Loucy (cell line): ENCODE measurements around the gene CTU2.
A peak's percentile ranks its signal among the peaks of the same experiment; 100 is the strongest.

Source experiments
- H2AFZ ChIP-seq: fragments of 200-600 bp; sonication (generic); 2 replicates; pipeline ENCODE4 v1.6.0; 2016; ENCODE audit warnings: antibody characterized with exemption, mild to moderate bottlenecking, low read length, moderate library complexity
- H3F3A ChIP-seq: fragments of 200-600 bp; 2 replicates; pipeline ENCODE4 v1.6.0; 2016; ENCODE audit warnings: antibody characterized with exemption, low read depth, mild to moderate bottlenecking
- H3K27me3 ChIP-seq: fragments of 200-600 bp; sonication (generic); 2 replicates; pipeline ENCODE4 v1.6.1; 2014; ENCODE audit warnings: low read length, mild to moderate bottlenecking; ENCODE audit not compliant: insufficient read depth, poor library complexity, severe bottlenecking
- H3K36me3 ChIP-seq: fragments of 200-600 bp; sonication (generic); 2 replicates; pipeline ENCODE4 v1.6.1; 2016; ENCODE audit warnings: low read length; ENCODE audit not compliant: insufficient read depth
- H3K4me1 ChIP-seq: fragments of 200-600 bp; sonication (generic); 2 replicates; pipeline ENCODE4 v1.5.1; 2014; ENCODE audit warnings: low read length, mild to moderate bottlenecking; ENCODE audit not compliant: insufficient read depth, poor library complexity, severe bottlenecking
- H3K4me2 ChIP-seq: fragments of 200-600 bp; sonication (generic); 2 replicates; pipeline ENCODE4 v1.6.0; 2014; ENCODE audit warnings: antibody characterized with exemption, low read length, low read depth, mild to moderate bottlenecking; ENCODE audit not compliant: poor library complexity, severe bottlenecking
- H3K4me3 ChIP-seq: fragments of 200-600 bp; sonication (generic); 2 replicates; pipeline ENCODE4 v1.5.1; 2014; ENCODE audit warnings: low read length, mild to moderate bottlenecking, mixed read lengths; ENCODE audit not compliant: poor library complexity, severe bottlenecking
- H3K79me2 ChIP-seq: fragments of 200-600 bp; sonication (generic); 2 replicates; pipeline ENCODE4 v1.6.1; 2014; ENCODE audit warnings: low read length; ENCODE audit not compliant: insufficient read depth
- H3K9ac ChIP-seq: fragments of 200-600 bp; sonication (generic); 2 replicates; pipeline ENCODE4 v1.6.0; 2014; ENCODE audit warnings: mild to moderate bottlenecking, low read depth, low read length, moderate library complexity; ENCODE audit not compliant: poor library complexity, severe bottlenecking
- H3K9me2 ChIP-seq: fragments of 200-600 bp; sonication (generic); replicated peaks from 2 replicates; pipeline ENCODE4 v1.6.1; 2016; ENCODE audit warnings: low read depth, low read length, mixed read lengths
- H3K9me3 ChIP-seq: fragments of 200-600 bp; sonication (generic); 2 replicates; pipeline ENCODE4 v1.6.1; 2014; ENCODE audit warnings: mild to moderate bottlenecking, antibody characterized with exemption, low read length, low read depth; ENCODE audit not compliant: insufficient read depth
- H4K20me1 ChIP-seq: fragments of 200-600 bp; sonication (generic); 2 replicates; pipeline ENCODE4 v1.6.0; 2014; ENCODE audit warnings: antibody characterized with exemption, low read length, mild to moderate bottlenecking; ENCODE audit not compliant: insufficient read depth, poor library complexity, severe bottlenecking
- CTCF ChIP-seq: fragments of 200-600 bp; sonication (generic); conservative IDR thresholded peaks from 2 replicates; pipeline ENCODE4 v1.5.1; 2014; ENCODE audit warnings: mild to moderate bottlenecking, antibody characterized with exemption, low read length
- EZH2phosphoT487 ChIP-seq: fragments of 200-600 bp; IDR thresholded peaks from 2 replicates; pipeline ENCODE4 v1.6.1; 2018; ENCODE audit warnings: antibody characterized with exemption, mild to moderate bottlenecking, moderate library complexity, borderline replicate concordance

The CTU2 gene

DNA sequence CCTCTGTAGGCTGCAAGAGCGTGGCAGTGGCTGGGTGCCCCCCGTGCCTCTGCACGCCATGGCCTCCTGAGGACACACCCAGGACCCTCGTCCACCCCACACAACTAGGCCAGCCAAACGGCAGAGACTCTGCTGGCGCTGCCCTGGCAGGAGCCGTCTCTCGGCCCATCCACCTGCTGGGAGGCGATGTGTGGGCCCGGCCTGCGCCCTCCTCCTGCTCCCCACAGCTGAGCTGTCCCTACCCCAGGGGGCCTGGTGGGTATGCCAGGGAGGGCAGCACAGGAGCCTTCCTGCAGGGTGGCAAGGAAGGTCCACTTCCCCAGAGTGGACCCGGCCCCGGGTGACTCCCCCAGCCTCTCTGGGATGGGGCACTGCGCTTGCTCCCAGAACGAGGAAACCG, 7.1 kb upstream of the CTU2 start:
- Histone ChIP-seq H3K4me2 (no peak overlapping the region), H3K4me3 (no peak overlapping the region), H4K20me1 (peaks cover 4% of the 10 kb centered on the region), H3K27me3 (no peaks in the 10 kb centered on the region), H3K9me3 (no peaks in the 10 kb centered on the region), H3F3A (no peaks in the 10 kb centered on the region), H3K36me3 (no peaks in the 10 kb centered on the region), H3K4me1 (peaks cover 30% of the 10 kb centered on the region), H3K9me2 (no peaks in the 10 kb centered on the region), H3K9ac (no peak overlapping the region), H3K79me2 (peaks cover 31% of the 10 kb centered on the region), H2AFZ (no peak overlapping the region)
- TF ChIP-seq CTCF (no peak), EZH2phosphoT487 (no peak)

DNA sequence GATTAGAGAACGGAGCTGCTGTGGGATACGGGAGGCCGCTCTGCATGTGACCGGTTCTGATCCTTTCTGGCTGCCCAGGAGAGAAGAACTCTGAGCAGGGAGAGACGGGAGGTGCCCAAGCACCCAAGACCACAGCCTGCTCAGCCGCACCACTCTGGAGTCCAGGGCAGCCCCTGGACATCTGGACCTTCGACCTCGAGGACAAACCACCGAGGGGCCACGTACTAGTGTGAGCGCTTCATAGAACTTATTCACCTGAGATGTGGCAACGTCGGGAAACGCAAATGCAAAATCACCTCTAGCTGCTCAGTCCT, 6.0 kb upstream of the CTU2 start:
- H2AFZ ChIP-seq: no peak overlapping the region
- no peaks in the 10 kb centered on the region for H3K36me3 ChIP-seq
- H4K20me1 ChIP-seq: peaks cover 4% of the 10 kb centered on the region
- no peaks in the 10 kb centered on the region for H3K27me3 ChIP-seq
- H3K9ac ChIP-seq: peak overlapping the region; percentile 52
- H3K9me3 ChIP-seq: no peaks in the 10 kb centered on the region
- no peaks in the 10 kb centered on the region for H3F3A ChIP-seq
- H3K79me2 ChIP-seq: peaks cover 41% of the 10 kb centered on the region
- peaks cover 34% of the 10 kb centered on the region for H3K4me1 ChIP-seq
- peak overlapping the region; percentile 97 for H3K4me2 ChIP-seq
- peak overlapping the region; percentile 76 for H3K4me3 ChIP-seq
- no peaks in the 10 kb centered on the region for H3K9me2 ChIP-seq
- TF ChIP-seq CTCF: no peak
- no peak for TF ChIP-seq EZH2phosphoT487

DNA sequence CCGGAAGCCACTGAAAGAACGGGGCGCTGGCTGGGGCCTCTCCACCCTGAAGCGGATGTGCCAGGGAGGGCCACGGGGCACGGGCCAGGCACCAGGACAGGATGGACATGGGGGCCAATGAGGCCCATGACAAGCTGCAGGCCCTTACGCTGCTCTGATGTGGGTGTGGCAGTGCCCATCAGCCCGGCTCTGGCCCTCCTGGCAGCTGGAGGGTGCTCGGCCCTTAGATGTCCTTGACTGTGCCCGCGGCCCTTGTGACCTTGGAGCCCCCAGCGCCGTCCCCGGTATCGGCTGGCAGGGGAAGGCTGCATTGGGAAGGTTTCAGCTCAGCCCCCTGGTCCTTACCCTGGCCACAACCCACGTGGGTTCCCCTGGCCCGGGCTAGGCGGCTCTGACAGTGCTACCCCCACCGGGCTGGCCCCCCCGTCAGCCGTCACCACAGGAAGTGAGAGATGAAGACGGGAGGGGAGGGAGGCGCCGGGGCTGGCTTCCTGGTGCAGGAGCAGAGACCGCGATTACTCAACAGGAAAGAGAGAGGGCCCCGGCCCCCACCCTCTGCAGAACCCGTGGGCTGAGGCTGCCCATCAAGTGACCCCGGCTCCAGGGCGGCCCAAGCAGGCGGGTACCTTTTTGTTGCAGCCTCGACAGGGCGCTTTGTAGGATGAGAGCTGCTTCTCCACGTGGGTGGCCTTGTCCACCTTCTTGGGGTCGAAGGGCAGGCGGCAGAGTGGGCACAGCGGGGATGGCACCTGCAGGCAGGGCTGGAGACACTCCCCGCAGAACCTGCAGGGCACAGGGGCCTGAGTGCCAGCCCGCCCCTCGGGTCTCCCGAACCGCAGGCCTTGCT, 5.4 kb upstream of the CTU2 start:
- peaks cover 34% of the 10 kb centered on the region for H3K4me1 ChIP-seq
- no peaks in the 10 kb centered on the region for H3K27me3 ChIP-seq
- no peak for TF ChIP-seq CTCF
- TF ChIP-seq EZH2phosphoT487: no peak
- H3K79me2 ChIP-seq: peaks cover 46% of the 10 kb centered on the region
- no peaks in the 10 kb centered on the region for H3F3A ChIP-seq
- peaks cover 4% of the 10 kb centered on the region for H4K20me1 ChIP-seq
- peak overlapping the region; percentile 76 for H3K4me3 ChIP-seq
- peak overlapping the region; percentile 92 for H3K9ac ChIP-seq
- H3K36me3 ChIP-seq: no peaks in the 10 kb centered on the region
- peak overlapping the region; percentile 97 for H3K4me2 ChIP-seq
- no peak overlapping the region for H2AFZ ChIP-seq
- H3K9me3 ChIP-seq: no peaks in the 10 kb centered on the region
- H3K9me2 ChIP-seq: no peaks in the 10 kb centered on the region
